HepG2 (cell line): ENCODE measurements around the gene LRRC73. TPM values are rescaled to one million over a fixed set of nuclear protein-coding genes. Genes with fewer than 3 reads are reported as not detected.

Experiments used
- ETV5 ChIP-seq: IDR thresholded peaks from 2 replicates; pipeline ENCODE4 v1.6.1; 2018; ENCODE audit warnings: missing biosample characterization, missing genetic modification reagents, inconsistent platforms, borderline replicate concordance
- FOXK1 ChIP-seq: sonication (generic); formaldehyde crosslinking; IDR thresholded peaks from 2 replicates; pipeline ENCODE4 v1.4.0; 2020; ENCODE audit warnings: low read depth, missing genetic modification reagents, borderline replicate concordance
- HNF4A ChIP-seq: sonication (generic); formaldehyde crosslinking; IDR thresholded peaks from 2 replicates; pipeline ENCODE4 v1.4.0; 2020; ENCODE audit warnings: missing genetic modification reagents
- HNRNPL ChIP-seq: fragments of 200-400 bp; formaldehyde crosslinking; IDR thresholded peaks from 2 replicates; pipeline ENCODE4 v1.6.1; 2017; ENCODE audit warnings: mild to moderate bottlenecking, low read depth, low read length
- HNRNPUL1 ChIP-seq: fragments of 200-400 bp; formaldehyde crosslinking; IDR thresholded peaks from 2 replicates; pipeline ENCODE4 v1.6.1; 2017; ENCODE audit warnings: low read depth, mild to moderate bottlenecking, low read length, moderate library complexity
- KDM5B ChIP-seq: sonication (generic); formaldehyde crosslinking; IDR thresholded peaks from 2 replicates; pipeline ENCODE4 v1.4.0; 2020; ENCODE audit warnings: missing genetic modification reagents, mild to moderate bottlenecking, borderline replicate concordance
- KLF12 ChIP-seq: sonication (generic); formaldehyde crosslinking; IDR thresholded peaks from 2 replicates; pipeline ENCODE4 v1.4.0; 2020; ENCODE audit warnings: missing genetic modification reagents, borderline replicate concordance
- MEIS2 ChIP-seq: sonication (generic); formaldehyde crosslinking; IDR thresholded peaks from 2 replicates; pipeline ENCODE4 v1.9.0; 2021; ENCODE audit warnings: mild to moderate bottlenecking, missing genetic modification reagents
- MXI1 ChIP-seq: IDR thresholded peaks from 3 replicates; pipeline ENCODE4 v1.6.1; 2012; ENCODE audit warnings: low read depth, low read length, inconsistent platforms, borderline replicate concordance
- PHF21A ChIP-seq: sonication (generic); formaldehyde crosslinking; IDR thresholded peaks from 2 replicates; pipeline ENCODE4 v1.5.0; 2020; ENCODE audit warnings: mild to moderate bottlenecking, missing genetic modification reagents
- SAP130 ChIP-seq: IDR thresholded peaks from 2 replicates; pipeline ENCODE4 v1.6.1; 2016; ENCODE audit warnings: low read depth
- SIX4 ChIP-seq: sonication (generic); formaldehyde crosslinking; IDR thresholded peaks from 2 replicates; pipeline ENCODE4 v1.4.0; 2020; ENCODE audit warnings: missing genetic modification reagents
- TGIF2 ChIP-seq: IDR thresholded peaks from 2 replicates; pipeline ENCODE4 v1.6.1; 2016; ENCODE audit warnings: control low read depth, missing compliant biosample characterization
- ZFP90 ChIP-seq: sonication (generic); formaldehyde crosslinking; IDR thresholded peaks from 2 replicates; pipeline ENCODE4 v1.8.0; 2022; ENCODE audit warnings: missing genetic modification reagents, mild to moderate bottlenecking, inconsistent platforms, borderline replicate concordance
- ZKSCAN5 ChIP-seq: sonication (generic); formaldehyde crosslinking; IDR thresholded peaks from 2 replicates; pipeline ENCODE4 v1.5.1; 2020; ENCODE audit warnings: mild to moderate bottlenecking, missing genetic modification reagents
- ZNF17 ChIP-seq: sonication (generic); formaldehyde crosslinking; IDR thresholded peaks from 2 replicates; pipeline ENCODE4 v1.5.0; 2020; ENCODE audit warnings: mild to moderate bottlenecking, missing genetic modification reagents
- ZNF232 ChIP-seq: sonication (generic); formaldehyde crosslinking; IDR thresholded peaks from 2 replicates; pipeline ENCODE4 v1.4.0; 2020; ENCODE audit warnings: missing genetic modification reagents, borderline replicate concordance
- ZNF274 ChIP-seq: sonication (generic); formaldehyde crosslinking; IDR thresholded peaks from 2 replicates; pipeline ENCODE4 v1.5.1; 2020; ENCODE audit warnings: mild to moderate bottlenecking, missing genetic modification reagents
- ZNF44 ChIP-seq: sonication (generic); formaldehyde crosslinking; IDR thresholded peaks from 2 replicates; pipeline ENCODE4 v1.5.1; 2020; ENCODE audit warnings: mild to moderate bottlenecking, missing genetic modification reagents
- ZNF564 ChIP-seq: sonication (generic); formaldehyde crosslinking; IDR thresholded peaks from 2 replicates; pipeline ENCODE4 v1.8.1; 2023; ENCODE audit warnings: mild to moderate bottlenecking, missing genetic modification reagents
- ZNF780A ChIP-seq: sonication (generic); formaldehyde crosslinking; IDR thresholded peaks from 2 replicates; pipeline ENCODE4 v1.8.0; 2022; ENCODE audit warnings: mild to moderate bottlenecking, missing genetic modification reagents, moderate library complexity
- polyA plus RNA-seq, 8 experiments: library from polyadenylated mRNA; depleted of rRNA in 3 of 8; stranded (reverse) in 7 of 8; unstranded in 1 of 8; fragments of >200 nt; fragmentation: Illumina TruSeq in 4 of 8; extraction: Trizol in 4 of 8; gene quantifications; 2 replicates each; pipeline versions ENCODE4 v1.2.1 to v1.2.3, GENCODE V29; 2011 to 2016; ENCODE audit warnings: low read depth in 4 of 8, missing spikeins in 1 of 8, mixed read lengths in 1 of 8; ENCODE audit not compliant: insufficient read depth in 1 of 8
- total RNA-seq, 5 experiments: library from RNA; depleted of rRNA; stranded (reverse); fragments of >200 nt; fragmentation: Illumina TruSeq; extraction: Trizol; gene quantifications; 2 replicates each; pipeline ENCODE4 v1.2.3, GENCODE V29; 2016; ENCODE audit warnings: low read depth in 1 of 5
- TF ChIP-seq, protein P1 (sequence below): sonication (generic); formaldehyde crosslinking; IDR thresholded peaks from 2 replicates; pipeline ENCODE4 v1.5.1; 2020; ENCODE audit warnings: mild to moderate bottlenecking, missing genetic modification reagents, moderate library complexity
- TF ChIP-seq, protein P2 (sequence below): sonication (generic); formaldehyde crosslinking; IDR thresholded peaks from 2 replicates; pipeline ENCODE4 v1.8.0; 2022; ENCODE audit warnings: missing genetic modification reagents, mild to moderate bottlenecking, moderate library complexity, borderline replicate concordance
- TF ChIP-seq, protein P3 (sequence below): IDR thresholded peaks from 2 replicates; pipeline ENCODE4 v1.4.0; 2020; ENCODE audit warnings: mild to moderate bottlenecking, missing genetic modification reagents

Gene LRRC73
- total and polyA plus RNA-seq, 2 of the 13 experiments (the other 11 are each of a cell fraction or from before 2014, with no cell fraction given) = 0.11 to 0.12 TPM

DNA sequence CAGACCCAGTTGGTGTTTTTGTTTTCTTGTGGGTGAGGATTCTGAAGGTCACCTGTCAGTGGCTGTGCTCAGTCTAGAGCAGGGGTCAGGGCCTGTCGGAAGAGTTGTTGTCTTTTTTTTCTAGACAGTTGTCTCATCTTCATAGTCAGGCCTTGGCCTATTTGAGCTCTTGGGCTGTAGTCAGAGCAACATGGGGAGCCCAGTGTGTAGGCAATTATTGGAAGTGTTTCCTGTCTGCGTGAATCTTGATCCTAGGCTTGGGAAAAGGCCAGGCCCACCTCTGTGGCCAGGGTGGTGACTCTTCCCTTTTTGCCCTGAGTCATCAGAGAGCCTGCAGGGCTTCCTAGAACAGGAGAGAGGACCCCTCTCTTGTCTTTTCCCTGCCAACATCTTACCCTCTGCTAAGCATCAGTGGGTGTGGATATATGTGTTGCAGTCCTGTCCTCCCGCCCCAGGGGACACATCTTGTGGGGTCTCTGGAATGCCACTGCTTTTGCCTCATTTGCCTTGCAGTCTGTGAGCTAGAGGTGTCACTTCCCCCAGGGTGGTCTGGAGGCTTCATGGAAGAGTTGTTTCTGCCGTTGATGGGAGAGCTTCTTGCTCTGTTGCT lies 21.4 kb downstream of the LRRC73 start (continued):
- TF ChIP-seq, protein P1, sequence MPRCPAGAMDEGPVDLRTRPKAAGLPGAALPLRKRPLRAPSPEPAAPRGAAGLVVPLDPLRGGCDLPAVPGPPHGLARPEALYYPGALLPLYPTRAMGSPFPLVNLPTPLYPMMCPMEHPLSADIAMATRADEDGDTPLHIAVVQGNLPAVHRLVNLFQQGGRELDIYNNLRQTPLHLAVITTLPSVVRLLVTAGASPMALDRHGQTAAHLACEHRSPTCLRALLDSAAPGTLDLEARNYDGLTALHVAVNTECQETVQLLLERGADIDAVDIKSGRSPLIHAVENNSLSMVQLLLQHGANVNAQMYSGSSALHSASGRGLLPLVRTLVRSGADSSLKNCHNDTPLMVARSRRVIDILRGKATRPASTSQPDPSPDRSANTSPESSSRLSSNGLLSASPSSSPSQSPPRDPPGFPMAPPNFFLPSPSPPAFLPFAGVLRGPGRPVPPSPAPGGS (CRISPR knock-in tag) = 0 out of 2 replicates have a peak, but pooled peaks have one; percentile 56
- TF ChIP-seq ZFP90 (CRISPR knock-in tag) (peak; percentile 51; the same call in 1 of the 2 replicates), TGIF2 (CRISPR knock-in tag) (peak; percentile 61; the same call in 1 of the 2 replicates), SAP130 (CRISPR knock-in tag) (peak; percentile 88), ZNF274 (CRISPR knock-in tag) (peak; percentile 41; the same call in 1 of the 2 replicates), ZNF44 (CRISPR knock-in tag) (peak; percentile 42; the same call in 1 of the 2 replicates), KLF12 (0 out of 2 replicates have a peak, but pooled peaks have one; percentile 59), HNRNPUL1 (no peak), ZNF564 (CRISPR knock-in tag) (no peak), ETV5 (CRISPR knock-in tag) (peak; percentile 83; the same call in 1 of the 2 replicates), MXI1 (no peak), ZKSCAN5 (CRISPR knock-in tag) (peak; percentile 24; the same call in 1 of the 2 replicates), FOXK1 (peak; percentile 82; the same call in 1 of the 2 replicates), SIX4 (CRISPR knock-in tag) (no peak), ZNF17 (CRISPR knock-in tag) (no peak), HNF4A (CRISPR knock-in tag) (peak; percentile 67), ZNF780A (no peak), HNRNPL (no peak), KDM5B (CRISPR knock-in tag) (0 out of 2 replicates have a peak, but pooled peaks have one; percentile 40), PHF21A (CRISPR knock-in tag) (peak; percentile 78), ZNF232 (CRISPR knock-in tag) (peak; percentile 53; the same call in 1 of the 2 replicates), MEIS2 (CRISPR knock-in tag) (peak; percentile 96)
- TF ChIP-seq, protein P2, sequence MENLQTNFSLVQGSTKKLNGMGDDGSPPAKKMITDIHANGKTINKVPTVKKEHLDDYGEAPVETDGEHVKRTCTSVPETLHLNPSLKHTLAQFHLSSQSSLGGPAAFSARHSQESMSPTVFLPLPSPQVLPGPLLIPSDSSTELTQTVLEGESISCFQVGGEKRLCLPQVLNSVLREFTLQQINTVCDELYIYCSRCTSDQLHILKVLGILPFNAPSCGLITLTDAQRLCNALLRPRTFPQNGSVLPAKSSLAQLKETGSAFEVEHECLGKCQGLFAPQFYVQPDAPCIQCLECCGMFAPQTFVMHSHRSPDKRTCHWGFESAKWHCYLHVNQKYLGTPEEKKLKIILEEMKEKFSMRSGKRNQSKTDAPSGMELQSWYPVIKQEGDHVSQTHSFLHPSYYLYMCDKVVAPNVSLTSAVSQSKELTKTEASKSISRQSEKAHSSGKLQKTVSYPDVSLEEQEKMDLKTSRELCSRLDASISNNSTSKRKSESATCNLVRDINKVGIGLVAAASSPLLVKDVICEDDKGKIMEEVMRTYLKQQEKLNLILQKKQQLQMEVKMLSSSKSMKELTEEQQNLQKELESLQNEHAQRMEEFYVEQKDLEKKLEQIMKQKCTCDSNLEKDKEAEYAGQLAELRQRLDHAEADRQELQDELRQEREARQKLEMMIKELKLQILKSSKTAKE (CRISPR knock-in tag) = peak; percentile 69; the same call in 1 of the 2 replicates
- TF ChIP-seq, protein P3, sequence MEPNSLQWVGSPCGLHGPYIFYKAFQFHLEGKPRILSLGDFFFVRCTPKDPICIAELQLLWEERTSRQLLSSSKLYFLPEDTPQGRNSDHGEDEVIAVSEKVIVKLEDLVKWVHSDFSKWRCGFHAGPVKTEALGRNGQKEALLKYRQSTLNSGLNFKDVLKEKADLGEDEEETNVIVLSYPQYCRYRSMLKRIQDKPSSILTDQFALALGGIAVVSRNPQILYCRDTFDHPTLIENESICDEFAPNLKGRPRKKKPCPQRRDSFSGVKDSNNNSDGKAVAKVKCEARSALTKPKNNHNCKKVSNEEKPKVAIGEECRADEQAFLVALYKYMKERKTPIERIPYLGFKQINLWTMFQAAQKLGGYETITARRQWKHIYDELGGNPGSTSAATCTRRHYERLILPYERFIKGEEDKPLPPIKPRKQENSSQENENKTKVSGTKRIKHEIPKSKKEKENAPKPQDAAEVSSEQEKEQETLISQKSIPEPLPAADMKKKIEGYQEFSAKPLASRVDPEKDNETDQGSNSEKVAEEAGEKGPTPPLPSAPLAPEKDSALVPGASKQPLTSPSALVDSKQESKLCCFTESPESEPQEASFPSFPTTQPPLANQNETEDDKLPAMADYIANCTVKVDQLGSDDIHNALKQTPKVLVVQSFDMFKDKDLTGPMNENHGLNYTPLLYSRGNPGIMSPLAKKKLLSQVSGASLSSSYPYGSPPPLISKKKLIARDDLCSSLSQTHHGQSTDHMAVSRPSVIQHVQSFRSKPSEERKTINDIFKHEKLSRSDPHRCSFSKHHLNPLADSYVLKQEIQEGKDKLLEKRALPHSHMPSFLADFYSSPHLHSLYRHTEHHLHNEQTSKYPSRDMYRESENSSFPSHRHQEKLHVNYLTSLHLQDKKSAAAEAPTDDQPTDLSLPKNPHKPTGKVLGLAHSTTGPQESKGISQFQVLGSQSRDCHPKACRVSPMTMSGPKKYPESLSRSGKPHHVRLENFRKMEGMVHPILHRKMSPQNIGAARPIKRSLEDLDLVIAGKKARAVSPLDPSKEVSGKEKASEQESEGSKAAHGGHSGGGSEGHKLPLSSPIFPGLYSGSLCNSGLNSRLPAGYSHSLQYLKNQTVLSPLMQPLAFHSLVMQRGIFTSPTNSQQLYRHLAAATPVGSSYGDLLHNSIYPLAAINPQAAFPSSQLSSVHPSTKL = peak; percentile 83
